HFFc6 (cell line): ENCODE results near the gene GNPDA1. TPM values are rescaled to one million over a fixed set of nuclear protein-coding genes. Genes with fewer than 3 reads are reported as not detected.

Experiments
- DNase-seq: peaks from one replicate; pipeline ENCODE4 v3.0.0-alpha.2; 2018
- H3K27ac Mint-ChIP-seq: 2 replicates; pipeline ENCODE4 v1.8.0; 2020; ENCODE audit warnings: mild to moderate bottlenecking, mixed read lengths
- H3K27me3 Mint-ChIP-seq: 2 replicates; pipeline ENCODE4 v1.8.0; 2021; ENCODE audit warnings: mild to moderate bottlenecking, moderate library complexity, mixed read lengths; ENCODE audit not compliant: insufficient read depth
- H3K36me3 Mint-ChIP-seq: 2 replicates; pipeline ENCODE4 v1.8.0; 2021; ENCODE audit warnings: low read depth, mixed read lengths
- H3K4me1 Mint-ChIP-seq: 2 replicates; pipeline ENCODE4 v1.8.0; 2020; ENCODE audit warnings: low read depth, mixed read lengths
- H3K4me3 Mint-ChIP-seq: 2 replicates; pipeline ENCODE4 v1.8.0; 2020; ENCODE audit warnings: mild to moderate bottlenecking, moderate library complexity, mixed read lengths
- H3K9me3 Mint-ChIP-seq: 2 replicates; pipeline ENCODE4 v1.8.0; 2020; ENCODE audit warnings: mild to moderate bottlenecking, mixed read lengths
- CTCF ChIP-seq: fragments of 200-600 bp; sonication (generic); IDR thresholded peaks from 2 replicates; pipeline ENCODE4 v1.5.0; 2021; ENCODE audit warnings: antibody characterized with exemption, mild to moderate bottlenecking
- total RNA-seq, 6 experiments: library from RNA; stranded (reverse); fragmentation: NEBNext Ultra II Directional; extraction: Animal tissue kit (Norgen Biotek cat#: 25700); gene quantifications; 2 replicates in 1 of 6; 3 replicates in 5 of 6; pipeline ENCODE4 v1.2.3, GENCODE V29; 2021

The GNPDA1 gene
- total RNA-seq, 6 experiments from 2014 or later, result 25.1 to 32.6 (median 30.0) TPM

- Mint-ChIP-seq H3K36me3 (no peaks in the 10 kb centered on the region), H3K4me3 (no peak overlapping the region), H3K27me3 (peaks cover 30% of the 10 kb centered on the region), H3K27ac (no peak overlapping the region), H3K4me1 (no peaks in the 10 kb centered on the region), H3K9me3 (no peaks in the 10 kb centered on the region)
- DNase-seq, result no peak
- no peak for TF ChIP-seq CTCF
These were observed 20.2 kb upstream of the GNPDA1 start for GRCh38 chr5:142032747-142033631.

- no peak for TF ChIP-seq CTCF
- H3K27ac Mint-ChIP-seq, result no peak overlapping the region
- H3K4me1 Mint-ChIP-seq, result peaks cover 2% of the 10 kb centered on the region; the same call in 1 of the 2 replicates
- H3K9me3 Mint-ChIP-seq, result no peaks in the 10 kb centered on the region
- no peak overlapping the region for H3K4me3 Mint-ChIP-seq
- no peaks in the 10 kb centered on the region for H3K36me3 Mint-ChIP-seq
- no peak for DNase-seq
- peaks cover 26% of the 10 kb centered on the region for H3K27me3 Mint-ChIP-seq
These were observed 19.3 kb upstream of the GNPDA1 start for GRCh38 chr5:142032150-142032549.

- no peaks in the 10 kb centered on the region for H3K36me3 Mint-ChIP-seq
- H3K27ac Mint-ChIP-seq, result peak overlapping the region; percentile 98; the same call in 1 of the 2 replicates
- H3K9me3 Mint-ChIP-seq, result no peaks in the 10 kb centered on the region
- H3K4me1 Mint-ChIP-seq, result peaks cover 24% of the 10 kb centered on the region
- DNase-seq, result no peak
- H3K27me3 Mint-ChIP-seq, result peaks cover 6% of the 10 kb centered on the region
- TF ChIP-seq CTCF, result no peak
- H3K4me3 Mint-ChIP-seq, result peak overlapping the region; percentile 93
These were observed 12.8 kb upstream of the GNPDA1 start for GRCh38 chr5:142025637-142026036.

- TF ChIP-seq CTCF, result no peak
- Mint-ChIP-seq H3K27me3 (peaks cover 3% of the 10 kb centered on the region), H3K4me1 (peaks cover 24% of the 10 kb centered on the region), H3K27ac (peak overlapping the region; percentile 98), H3K4me3 (peak overlapping the region; percentile 93), H3K9me3 (0 out of 2 replicates have a peak, but pooled peaks cover 4% of the 10 kb centered on the region), H3K36me3 (peaks cover 5% of the 10 kb centered on the region; the same call in 1 of the 2 replicates)
- peak; percentile 80 for DNase-seq
These were observed 12.0 kb upstream of the GNPDA1 start for GRCh38 chr5:142024771-142025304.

- Mint-ChIP-seq H3K27ac (no peak overlapping the region), H3K4me1 (peaks cover 24% of the 10 kb centered on the region), H3K4me3 (0 out of 2 replicates have a peak overlapping the region, but pooled peaks have one; percentile 93), H3K36me3 (peaks cover 5% of the 10 kb centered on the region; the same call in 1 of the 2 replicates), H3K9me3 (0 out of 2 replicates have a peak, but pooled peaks cover 4% of the 10 kb centered on the region), H3K27me3 (peaks cover 3% of the 10 kb centered on the region)
- no peak for TF ChIP-seq CTCF
- no peak for DNase-seq
These were observed 11.0 kb upstream of the GNPDA1 start for GRCh38 chr5:142023836-142024235.
